HG03342 (cell line): ENCODE results near the gene SASS6.
"Not testable (repeated sequence)": the region's sequence is repeated elsewhere in the genome, so short reads cannot be mapped to it uniquely, and the experiment has no call there.

ENCODE experiments used
- ATAC-seq: cut with Tn5 transposase; IDR thresholded peaks from one replicate; pipeline ENCODE4 v1.9.1; 2021; ENCODE audit warnings: mild to moderate bottlenecking, moderate library complexity; ENCODE audit not compliant: unreplicated experiment

Gene SASS6

DNA sequence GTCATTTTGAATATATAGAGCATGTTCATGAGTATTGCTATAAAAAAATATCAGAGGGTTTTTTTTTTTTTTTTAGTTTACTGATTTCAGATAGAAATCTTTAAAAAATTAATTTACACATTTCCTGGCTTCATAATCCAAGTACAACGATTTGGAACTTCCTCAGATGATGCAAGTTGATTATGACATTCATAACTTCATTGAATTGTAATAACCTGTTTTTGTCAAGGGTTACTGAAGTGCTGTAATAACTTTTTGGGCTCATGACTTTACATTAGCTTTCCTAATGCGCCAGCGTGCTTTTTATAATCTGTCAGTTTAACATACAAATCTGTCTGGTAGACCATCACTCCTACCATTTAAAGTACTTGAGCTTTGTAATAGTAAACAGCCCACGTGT lies 81.3 kb downstream of the SASS6 start:
- no peak for ATAC-seq

GRCh38 chr1:100050139-100050538 lies 82.6 kb downstream of the SASS6 start:
- ATAC-seq: no peak

GRCh38 chr1:100047235-100047708 lies 85.5 kb downstream of the SASS6 start:
- not testable (repeated sequence) for ATAC-seq

DNA sequence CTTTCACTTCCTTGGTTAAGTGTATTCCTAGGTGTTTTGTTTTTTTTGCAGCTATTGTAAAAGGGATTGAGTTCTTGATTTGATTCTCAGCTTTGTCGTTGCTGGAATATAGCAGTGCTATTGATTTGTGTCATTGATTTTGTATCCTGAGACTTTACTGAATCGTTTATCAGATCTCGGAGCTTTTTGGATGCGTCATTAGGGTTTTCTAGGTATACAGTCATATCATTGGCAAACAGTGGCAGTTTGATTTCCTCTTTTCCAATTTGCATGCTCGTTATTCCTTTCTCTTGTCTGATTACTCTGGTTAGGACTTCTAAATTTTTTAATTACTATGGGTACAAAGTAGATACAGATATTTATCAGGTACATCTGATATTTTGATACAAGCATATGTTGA lies 87.5 kb downstream of the SASS6 start:
- no peak for ATAC-seq

GRCh38 chr1:100039591-100039990 lies 93.1 kb downstream of the SASS6 start:
- ATAC-seq: no peak

- ATAC-seq: peak; percentile 47
These were observed 94.0 kb downstream of the SASS6 start for GRCh38 chr1:100038660-100039287.

DNA sequence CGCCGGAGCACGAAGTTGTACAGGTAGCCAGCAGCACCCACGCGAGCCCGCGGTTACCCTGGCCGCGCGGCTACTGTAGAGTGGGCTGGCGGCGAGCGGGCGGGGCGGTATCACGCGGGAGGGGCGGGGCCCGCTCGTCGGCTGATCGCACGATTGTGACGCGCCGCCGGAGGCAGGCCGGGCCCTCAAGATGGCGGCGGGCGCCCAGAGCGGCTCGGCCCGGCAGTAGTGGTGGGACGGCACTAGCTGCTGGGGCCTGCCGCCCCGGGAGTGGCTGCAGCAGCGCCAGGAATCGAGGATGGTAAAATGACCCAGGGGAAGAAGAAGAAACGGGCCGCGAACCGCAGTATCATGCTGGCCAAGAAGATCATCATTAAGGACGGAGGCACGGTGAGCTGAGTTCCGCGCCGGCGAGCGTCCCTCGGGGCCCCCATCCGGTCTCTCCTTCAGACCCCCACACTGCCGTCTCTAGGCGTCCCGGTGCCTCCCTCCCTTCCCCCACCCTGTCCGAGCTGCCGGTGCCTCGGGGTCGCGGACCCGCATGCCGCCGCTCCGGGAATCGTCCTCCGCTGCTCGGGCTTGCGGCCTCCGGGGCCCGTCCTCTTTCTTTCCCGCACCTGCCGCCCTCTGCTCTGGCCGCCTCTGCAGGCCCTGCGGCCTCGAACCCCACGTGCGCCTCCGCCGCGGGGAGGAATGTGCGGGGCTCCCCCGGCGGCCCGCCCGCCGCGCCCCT lies 94.6 kb downstream of the SASS6 start:
- ATAC-seq: peak; percentile 79

- ATAC-seq: no peak
These were observed 95.1 kb downstream of the SASS6 start for GRCh38 chr1:100037656-100037926.

- ATAC-seq: no peak
These were observed 95.7 kb downstream of the SASS6 start for GRCh38 chr1:100036718-100037655.

DNA sequence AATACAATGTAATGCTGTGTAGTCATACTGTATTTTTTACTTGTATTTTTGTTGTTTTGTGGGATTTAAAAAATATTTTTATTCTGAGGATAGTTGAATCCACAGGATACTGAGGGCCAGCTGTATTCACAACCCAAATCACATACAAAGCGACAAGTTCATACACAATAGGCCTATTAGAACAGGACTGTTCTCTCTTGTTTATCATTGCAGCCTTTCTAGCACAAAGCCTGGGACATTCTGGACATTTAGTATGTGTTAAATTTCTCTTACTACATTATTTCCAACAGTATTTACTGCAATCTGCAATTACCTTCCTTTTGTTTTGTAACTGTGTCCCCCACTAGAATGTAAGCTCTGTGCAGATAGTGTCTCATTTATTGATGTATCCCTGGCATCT lies 97.5 kb downstream of the SASS6 start:
- no peak for ATAC-seq

GRCh38 chr1:100034470-100034869 lies 98.3 kb downstream of the SASS6 start:
- ATAC-seq: no peak
